ENCODE data around the gene UVSSA. TPM values are rescaled to one million over a fixed set of nuclear protein-coding genes. Genes with fewer than 3 reads are reported as not detected.

The UVSSA gene
- total and polyA plus RNA-seq, 9 of the 15 experiments (the other 6 are each of a cell fraction or from before 2014, with no cell fraction given) = 0.21 to 14.6 (median 3.3) TPM

DNA sequence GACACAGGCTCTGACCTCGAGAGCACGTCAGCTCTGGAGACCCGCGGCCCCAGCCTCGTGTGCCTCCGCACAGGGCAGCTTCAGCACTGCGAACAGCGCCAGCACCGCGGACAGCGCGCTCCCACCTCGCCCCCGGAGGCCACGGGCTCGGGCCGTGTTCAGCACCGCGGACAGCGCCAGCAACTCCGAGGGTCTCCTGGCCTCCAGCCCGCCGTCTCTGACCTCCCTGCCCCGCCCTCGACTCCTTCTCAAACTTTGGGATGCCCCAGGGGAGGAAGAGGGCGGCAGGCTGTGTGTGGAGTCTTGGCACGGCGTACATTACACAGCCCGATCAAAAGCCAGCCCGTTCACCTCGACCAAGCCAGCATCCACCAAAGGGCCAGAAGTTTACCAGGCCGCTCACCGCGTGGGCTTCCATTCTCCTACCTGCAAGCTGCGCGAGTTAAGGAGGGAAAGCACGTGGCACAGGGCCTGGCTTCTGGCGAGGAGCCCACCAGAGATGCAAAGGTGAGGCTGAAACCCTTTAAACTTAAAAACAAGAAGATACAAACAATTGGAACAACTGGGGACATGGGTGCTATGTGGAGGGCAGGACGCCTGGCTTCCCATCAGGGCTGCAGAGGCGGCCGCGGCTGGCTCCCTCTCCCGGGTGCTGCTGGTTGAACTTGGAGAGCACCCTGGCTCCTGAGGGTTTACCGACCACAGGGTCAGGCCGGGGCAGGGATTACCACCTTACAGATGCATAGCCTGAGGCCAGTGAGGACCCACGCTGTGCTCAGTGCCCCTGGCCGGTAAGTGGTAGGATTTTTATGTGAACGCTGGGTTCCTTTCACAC, 63.7 kb downstream of the UVSSA start (continued):
- TF ChIP-seq MAFG (tag; conservative IDR thresholded peaks at IDR 0.05) = no peak
- peak in 1 of 2 experiments; percentile 98; a peak in 2 of 4 replicates for TF ChIP-seq SRF (CRISPR knock-in tag; IDR thresholded peaks at IDR 0.05)
- peak; percentile 94 for TF ChIP-seq ZNF584 (CRISPR knock-in tag; IDR thresholded peaks at IDR 0.05; ENCODE audit: low read depth)
- no peak for TF ChIP-seq ZNF586 (CRISPR knock-in tag; conservative IDR thresholded peaks at IDR 0.05)
- peak; percentile 100 for TF ChIP-seq NCOA6 (IDR thresholded peaks at IDR 0.05)
- TF ChIP-seq, protein P1, sequence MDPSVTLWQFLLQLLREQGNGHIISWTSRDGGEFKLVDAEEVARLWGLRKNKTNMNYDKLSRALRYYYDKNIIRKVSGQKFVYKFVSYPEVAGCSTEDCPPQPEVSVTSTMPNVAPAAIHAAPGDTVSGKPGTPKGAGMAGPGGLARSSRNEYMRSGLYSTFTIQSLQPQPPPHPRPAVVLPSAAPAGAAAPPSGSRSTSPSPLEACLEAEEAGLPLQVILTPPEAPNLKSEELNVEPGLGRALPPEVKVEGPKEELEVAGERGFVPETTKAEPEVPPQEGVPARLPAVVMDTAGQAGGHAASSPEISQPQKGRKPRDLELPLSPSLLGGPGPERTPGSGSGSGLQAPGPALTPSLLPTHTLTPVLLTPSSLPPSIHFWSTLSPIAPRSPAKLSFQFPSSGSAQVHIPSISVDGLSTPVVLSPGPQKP (CRISPR knock-in tag; IDR thresholded peaks at IDR 0.05) = 0 out of 2 replicates have a peak, but pooled peaks have one; percentile 80
- TF ChIP-seq ZNF184 (CRISPR knock-in tag; IDR thresholded peaks at IDR 0.05) = peak; percentile 96
- TF ChIP-seq TCF7L2 (IDR thresholded peaks at IDR 0.05; ENCODE audit: low read depth, low read length) = no peak
- no peak for TF ChIP-seq HMG20A (CRISPR knock-in tag; conservative IDR thresholded peaks at IDR 0.05)
- no peak for TF ChIP-seq RBM39 (optimal IDR thresholded peaks at IDR 0.05; ENCODE audit: low read depth, low read length)
- TF ChIP-seq, protein P2, sequence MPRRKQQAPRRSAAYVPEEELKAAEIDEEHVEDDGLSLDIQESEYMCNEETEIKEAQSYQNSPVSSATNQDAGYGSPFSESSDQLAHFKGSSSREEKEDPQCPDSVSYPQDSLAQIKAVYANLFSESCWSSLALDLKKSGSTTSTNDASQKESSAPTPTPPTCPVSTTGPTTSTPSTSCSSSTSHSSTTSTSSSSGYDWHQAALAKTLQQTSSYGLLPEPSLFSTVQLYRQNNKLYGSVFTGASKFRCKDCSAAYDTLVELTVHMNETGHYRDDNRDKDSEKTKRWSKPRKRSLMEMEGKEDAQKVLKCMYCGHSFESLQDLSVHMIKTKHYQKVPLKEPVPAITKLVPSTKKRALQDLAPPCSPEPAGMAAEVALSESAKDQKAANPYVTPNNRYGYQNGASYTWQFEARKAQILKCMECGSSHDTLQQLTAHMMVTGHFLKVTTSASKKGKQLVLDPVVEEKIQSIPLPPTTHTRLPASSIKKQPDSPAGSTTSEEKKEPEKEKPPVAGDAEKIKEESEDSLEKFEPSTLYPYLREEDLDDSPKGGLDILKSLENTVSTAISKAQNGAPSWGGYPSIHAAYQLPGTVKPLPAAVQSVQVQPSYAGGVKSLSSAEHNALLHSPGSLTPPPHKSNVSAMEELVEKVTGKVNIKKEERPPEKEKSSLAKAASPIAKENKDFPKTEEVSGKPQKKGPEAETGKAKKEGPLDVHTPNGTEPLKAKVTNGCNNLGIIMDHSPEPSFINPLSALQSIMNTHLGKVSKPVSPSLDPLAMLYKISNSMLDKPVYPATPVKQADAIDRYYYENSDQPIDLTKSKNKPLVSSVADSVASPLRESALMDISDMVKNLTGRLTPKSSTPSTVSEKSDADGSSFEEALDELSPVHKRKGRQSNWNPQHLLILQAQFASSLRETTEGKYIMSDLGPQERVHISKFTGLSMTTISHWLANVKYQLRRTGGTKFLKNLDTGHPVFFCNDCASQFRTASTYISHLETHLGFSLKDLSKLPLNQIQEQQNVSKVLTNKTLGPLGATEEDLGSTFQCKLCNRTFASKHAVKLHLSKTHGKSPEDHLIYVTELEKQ (CRISPR knock-in tag; IDR thresholded peaks at IDR 0.05) = 0 out of 2 replicates have a peak, but pooled peaks have one; percentile 51
- TF ChIP-seq ZSCAN32 (CRISPR knock-in tag; IDR thresholded peaks at IDR 0.05) = 0 out of 2 replicates have a peak, but pooled peaks have one; percentile 18
- no peak for TF ChIP-seq BRD9 (IDR thresholded peaks at IDR 0.05; ENCODE audit: low read depth, partially characterized antibody)
- TF ChIP-seq, protein P3, sequence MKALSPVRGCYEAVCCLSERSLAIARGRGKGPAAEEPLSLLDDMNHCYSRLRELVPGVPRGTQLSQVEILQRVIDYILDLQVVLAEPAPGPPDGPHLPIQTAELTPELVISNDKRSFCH (CRISPR knock-in tag; IDR thresholded peaks at IDR 0.05) = no peak
- TF ChIP-seq, protein P3 (tag; IDR thresholded peaks at IDR 0.05) = peak; percentile 90
- TF ChIP-seq, protein P4, sequence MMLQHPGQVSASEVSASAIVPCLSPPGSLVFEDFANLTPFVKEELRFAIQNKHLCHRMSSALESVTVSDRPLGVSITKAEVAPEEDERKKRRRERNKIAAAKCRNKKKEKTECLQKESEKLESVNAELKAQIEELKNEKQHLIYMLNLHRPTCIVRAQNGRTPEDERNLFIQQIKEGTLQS (IDR thresholded peaks at IDR 0.05) = no peak
- TF ChIP-seq, protein P4 (CRISPR knock-in tag; conservative IDR thresholded peaks at IDR 0.05) = no peak; the same call in 1 of the 2 replicates
- TF ChIP-seq RUNX1 (IDR thresholded peaks at IDR 0.05; ENCODE audit: low read depth) = no peak
- no peak for TF ChIP-seq PHF20 (IDR thresholded peaks at IDR 0.05; ENCODE audit: partially characterized antibody)
- no peak for TF ChIP-seq SRSF9 (IDR thresholded peaks at IDR 0.05; ENCODE audit: borderline replicate concordance, low read depth, low read length)
- no peak for TF ChIP-seq ILF3 (IDR thresholded peaks at IDR 0.05; ENCODE audit: borderline replicate concordance)
- TF ChIP-seq ZNF121 (CRISPR knock-in tag; conservative IDR thresholded peaks at IDR 0.05) = peak; percentile 90
- no peak for TF ChIP-seq ZNF717 (CRISPR knock-in tag; IDR thresholded peaks at IDR 0.05)

Measured in K562 (cell line).